Measurements from ENCODE around the gene CAMSAP3.
"Not testable (repeated sequence)": the region's sequence is repeated elsewhere in the genome, so short reads cannot be mapped to it uniquely, and the experiment has no call there.

The CAMSAP3 gene

DNA sequence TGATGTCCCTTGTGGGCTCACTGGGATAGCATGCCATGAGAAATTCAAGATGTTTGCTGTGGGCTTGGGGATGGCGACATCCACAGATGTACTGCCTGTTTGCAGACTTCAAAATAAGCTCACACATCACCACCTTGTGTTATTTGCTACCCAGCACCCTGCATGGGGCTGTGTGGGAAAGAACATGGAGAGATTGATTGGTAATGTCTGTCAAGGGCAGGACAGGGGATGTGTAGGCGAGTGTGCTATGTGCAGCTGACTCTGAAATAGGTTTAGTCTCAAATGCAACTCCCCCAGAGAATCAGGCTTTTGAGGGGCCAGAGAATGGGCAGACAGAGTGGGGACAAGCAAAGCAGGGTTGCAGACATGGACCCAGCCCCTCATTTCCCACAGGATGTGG, 35.4 kb upstream of the CAMSAP3 start:
- DNase-seq (ENCODE audit: low read depth), result no peak
- no peak overlapping the region for H3K4me3 ChIP-seq (ENCODE audit: low read depth, low read length)
- TF ChIP-seq CTCF (IDR thresholded peaks at IDR 0.05; ENCODE audit: control insufficient read depth, extremely low read depth, insufficient read depth), result no peak

- no peak for DNase-seq (ENCODE audit: low read depth)
- no peak for TF ChIP-seq CTCF (IDR thresholded peaks at IDR 0.05; ENCODE audit: control insufficient read depth, extremely low read depth, insufficient read depth)
- H3K4me3 ChIP-seq (ENCODE audit: low read depth, low read length), result no peak overlapping the region
These were observed 34.3 kb upstream of the CAMSAP3 start for GRCh38 chr19:7561325-7561724.

DNA sequence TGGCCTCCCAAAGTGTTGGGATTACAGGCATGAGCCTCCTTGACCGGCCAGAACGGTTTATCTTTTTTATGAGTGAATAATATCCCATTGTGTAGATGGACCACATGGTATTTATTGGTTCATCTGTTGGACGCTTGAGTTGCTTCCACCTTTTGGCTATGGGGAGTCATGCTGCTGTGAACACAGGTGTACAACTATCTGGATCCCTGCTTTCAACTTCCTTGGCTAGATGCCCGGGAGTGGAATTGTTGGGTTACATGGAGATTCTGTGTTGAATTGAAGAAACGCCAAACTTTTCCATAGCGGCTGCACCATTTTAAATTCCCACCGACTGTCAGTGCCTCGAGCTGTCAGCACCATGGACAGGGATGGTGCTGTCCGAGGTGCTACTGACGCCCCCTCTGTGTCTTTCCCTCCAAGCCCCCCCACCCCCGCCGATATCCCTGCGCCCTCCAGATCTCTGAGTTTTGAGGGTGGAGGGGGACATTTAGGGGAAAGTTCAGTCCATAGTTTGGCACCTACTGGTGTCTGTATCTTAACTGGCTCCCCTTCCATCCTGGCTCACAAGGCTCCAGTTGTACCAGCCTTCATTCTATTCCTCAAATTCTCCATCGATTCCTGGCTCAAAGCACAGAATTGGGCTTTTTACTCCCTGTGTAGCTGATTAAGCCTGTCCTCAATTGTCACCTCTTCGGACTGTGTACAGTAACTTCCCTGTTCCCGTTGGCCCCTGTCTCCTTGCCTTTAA, 32.8 kb upstream of the CAMSAP3 start:
- DNase-seq (ENCODE audit: low read depth), result no peak
- H3K4me3 ChIP-seq (ENCODE audit: low read depth, low read length), result no peak overlapping the region
- TF ChIP-seq CTCF (IDR thresholded peaks at IDR 0.05; ENCODE audit: control insufficient read depth, extremely low read depth, insufficient read depth), result no peak

DNA sequence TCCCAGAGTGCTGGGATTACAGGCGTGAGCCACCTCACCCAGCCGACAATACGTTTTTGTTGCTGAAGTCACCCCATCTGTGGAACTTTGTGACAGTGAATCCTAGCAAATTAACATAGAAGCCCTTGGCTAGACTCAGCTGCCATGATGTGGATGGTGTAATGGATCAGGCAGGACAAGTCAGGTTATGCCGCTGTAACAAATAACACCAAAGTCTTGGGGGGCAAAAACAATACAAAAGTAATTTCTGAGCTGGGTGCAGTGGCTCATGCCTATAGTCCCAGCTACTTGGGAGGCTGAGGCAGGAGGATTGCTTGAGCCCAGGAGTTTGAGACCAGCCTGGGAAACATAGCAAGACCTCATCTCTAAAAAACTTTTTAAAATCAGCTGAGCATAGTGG, 30.8 kb upstream of the CAMSAP3 start:
- no peak for TF ChIP-seq CTCF (IDR thresholded peaks at IDR 0.05; ENCODE audit: control insufficient read depth, extremely low read depth, insufficient read depth)
- DNase-seq (ENCODE audit: low read depth), result no peak
- no peak overlapping the region for H3K4me3 ChIP-seq (ENCODE audit: low read depth, low read length)

GRCh38 chr19:7565332-7565731, 30.3 kb upstream of the CAMSAP3 start:
- DNase-seq (ENCODE audit: low read depth), result no peak
- no peak overlapping the region for H3K4me3 ChIP-seq (ENCODE audit: low read depth, low read length)
- no peak for TF ChIP-seq CTCF (IDR thresholded peaks at IDR 0.05; ENCODE audit: control insufficient read depth, extremely low read depth, insufficient read depth)

- H3K4me3 ChIP-seq (ENCODE audit: low read depth, low read length), result no peak overlapping the region
- no peak for TF ChIP-seq CTCF (IDR thresholded peaks at IDR 0.05; ENCODE audit: control insufficient read depth, extremely low read depth, insufficient read depth)
- no peak for DNase-seq (ENCODE audit: low read depth)
These were observed 24.9 kb upstream of the CAMSAP3 start for GRCh38 chr19:7570761-7571160.

- no peak overlapping the region for H3K4me3 ChIP-seq (ENCODE audit: low read depth, low read length)
- DNase-seq (ENCODE audit: low read depth), result no peak
- TF ChIP-seq CTCF (IDR thresholded peaks at IDR 0.05; ENCODE audit: control insufficient read depth, extremely low read depth, insufficient read depth), result no peak
These were observed 20.1 kb upstream of the CAMSAP3 start for GRCh38 chr19:7575434-7576040.

DNA sequence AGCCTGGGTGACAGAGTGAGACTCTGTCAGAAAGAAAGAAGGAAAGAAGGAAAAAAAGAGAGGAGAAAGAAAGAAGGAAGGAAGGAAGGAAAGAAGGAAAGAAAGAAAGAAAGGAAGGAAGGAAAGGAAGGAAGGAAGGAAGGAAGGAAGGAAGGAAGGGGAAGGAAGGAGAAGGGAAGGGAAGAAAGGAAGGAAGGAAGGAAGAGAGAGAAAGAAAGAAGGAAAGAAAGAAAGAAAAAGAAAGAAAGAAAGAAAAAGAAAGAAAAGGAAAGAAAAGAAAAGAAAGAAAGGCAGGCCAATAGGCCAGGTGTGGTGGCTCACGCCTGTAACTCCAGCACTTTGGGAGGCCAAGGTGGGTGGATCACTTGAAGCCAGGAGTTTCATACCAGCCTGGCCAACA, 18.2 kb upstream of the CAMSAP3 start:
- not testable (repeated sequence) for H3K4me3 ChIP-seq (ENCODE audit: low read depth, low read length); DNase-seq (ENCODE audit: low read depth)

Measured in LNCaP clone FGC (cell line).